Measurements from ENCODE around the gene GMPPA. TPM values are rescaled to one million over a fixed set of nuclear protein-coding genes. Genes with fewer than 3 reads are reported as not detected.
A peak's percentile ranks its signal among the peaks of the same experiment; 100 is the strongest.

GMPPA gene
- total RNA-seq, 2 experiments from 2014 or later = 37.1 to 37.4 TPM

DNA sequence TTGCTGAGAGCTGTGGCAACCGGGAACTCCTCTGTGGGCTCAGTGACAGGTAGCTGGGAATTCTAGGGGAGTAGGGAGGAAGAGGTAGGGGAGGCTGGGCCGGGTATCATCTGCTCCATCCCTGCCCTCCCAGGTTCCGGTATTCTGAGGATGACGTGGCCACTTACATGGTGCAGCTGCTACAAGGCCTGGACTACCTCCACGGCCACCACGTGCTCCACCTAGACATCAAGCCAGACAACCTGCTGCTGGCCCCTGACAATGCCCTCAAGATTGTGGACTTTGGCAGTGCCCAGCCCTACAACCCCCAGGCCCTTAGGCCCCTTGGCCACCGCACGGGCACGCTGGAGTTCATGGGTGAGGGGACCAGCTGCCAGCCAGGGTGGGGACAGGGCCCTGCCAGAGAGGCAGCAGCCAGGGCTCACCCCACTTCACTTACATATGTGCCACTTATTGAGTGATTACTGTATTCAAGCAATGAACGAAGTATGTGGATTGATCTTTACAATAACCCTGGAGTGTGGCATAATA lies 8.0 kb upstream of the GMPPA start:
- Mint-ChIP-seq H3K4me1 (ENCODE audit: low read depth) (no peaks in the 10 kb centered on the region), H3K36me3 (no peaks in the 10 kb centered on the region), H3K4me3 (no peak overlapping the region), H3K9me3 (no peaks in the 10 kb centered on the region), H3K27me3 (peaks cover 36% of the 10 kb centered on the region), H3K27ac (no peak overlapping the region)
- ChIA-PET CTCF (interaction anchor here (0.6 to 10.7 kb wide), 2 partner anchors 35 to 39 kb away, joined by 3 to 277 read pairs; no protein-coding TSS in a partner anchor), POLR2A (no interaction called here)
- intact Hi-C loops (cut with micrococcal nuclease) = no loop called here
- no peak for DNase-seq

DNA sequence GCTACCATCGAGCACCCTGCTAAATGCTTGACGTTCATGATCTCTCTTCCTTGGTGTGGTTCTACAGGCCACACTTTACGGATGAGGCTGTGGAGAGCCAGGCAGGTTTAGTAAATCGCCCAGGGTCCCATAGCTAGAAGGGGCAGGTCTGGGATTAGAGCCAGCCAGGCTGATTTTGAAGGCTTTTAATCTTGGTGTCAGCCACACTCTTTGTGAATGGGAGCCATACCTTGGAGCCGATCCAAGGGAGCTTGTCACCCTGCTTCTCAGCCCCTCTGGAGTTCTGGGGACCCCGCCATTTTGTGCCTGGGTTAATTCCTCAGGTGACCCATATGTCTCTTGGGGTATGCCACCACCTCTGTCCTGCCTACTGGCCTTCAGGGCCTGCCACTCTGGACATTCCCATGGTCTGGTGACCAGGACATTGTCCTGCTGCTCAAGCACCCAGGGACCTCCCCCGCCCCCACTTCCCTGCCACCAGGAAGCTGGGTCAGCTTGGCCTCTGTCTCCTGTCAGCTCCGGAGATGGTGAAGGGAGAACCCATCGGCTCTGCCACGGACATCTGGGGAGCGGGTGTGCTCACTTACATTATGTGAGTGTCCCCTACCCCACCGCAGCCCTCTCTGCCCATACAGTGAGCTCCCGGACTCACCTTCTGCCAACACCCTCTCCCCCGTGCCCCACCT lies 7.3 kb upstream of the GMPPA start:
- Mint-ChIP-seq H3K9me3 (no peaks in the 10 kb centered on the region), H3K27ac (no peak overlapping the region)
- intact Hi-C loops (cut with micrococcal nuclease) = no loop called here

DNA sequence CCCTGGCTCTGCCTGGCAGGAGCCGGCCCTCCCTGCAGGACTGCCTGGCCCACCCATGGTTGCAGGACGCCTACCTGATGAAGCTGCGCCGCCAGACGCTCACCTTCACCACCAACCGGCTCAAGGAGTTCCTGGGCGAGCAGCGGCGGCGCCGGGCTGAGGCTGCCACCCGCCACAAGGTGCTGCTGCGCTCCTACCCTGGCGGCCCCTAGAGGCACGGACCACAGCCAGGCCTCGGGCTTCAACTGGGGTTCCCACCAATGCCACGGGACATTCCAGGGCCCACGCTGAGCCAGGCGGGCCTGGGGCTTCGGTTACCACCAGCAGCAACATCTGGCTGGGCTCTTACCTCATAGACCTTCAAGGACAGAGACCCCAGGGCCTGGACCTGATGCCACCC lies 6.1 kb upstream of the GMPPA start:
- CTCF ChIA-PET = interaction anchor here (1.3 to 10.7 kb wide), 4 partner anchors 9 to 33 kb away, joined by 4 to 277 read pairs (median 12); no protein-coding TSS in a partner anchor
- intact Hi-C loops (cut with micrococcal nuclease) = no loop called here
- Mint-ChIP-seq H3K4me1 (ENCODE audit: low read depth) (peaks cover 9% of the 10 kb centered on the region), H3K27me3 (peaks cover 42% of the 10 kb centered on the region), H3K27ac (no peak overlapping the region), H3K36me3 (no peaks in the 10 kb centered on the region), H3K9me3 (no peaks in the 10 kb centered on the region), H3K4me3 (no peak overlapping the region)
- no peak for DNase-seq
- POLR2A ChIA-PET = no interaction called here

More for the DNA sequence above, 7.3 kb upstream of the GMPPA start:
- no peak for DNase-seq
- POLR2A ChIA-PET = no interaction called here
- peaks cover 37% of the 10 kb centered on the region for H3K27me3 Mint-ChIP-seq
- H3K36me3 Mint-ChIP-seq = no peaks in the 10 kb centered on the region
- H3K4me1 Mint-ChIP-seq (ENCODE audit: low read depth) = peaks cover under 1% of the 10 kb centered on the region
- CTCF ChIA-PET = interaction anchor here (1.3 to 10.7 kb wide), 2 partner anchors 21 to 34 kb away, joined by 5 to 277 read pairs; no protein-coding TSS in a partner anchor
- H3K4me3 Mint-ChIP-seq = no peak overlapping the region

DNA sequence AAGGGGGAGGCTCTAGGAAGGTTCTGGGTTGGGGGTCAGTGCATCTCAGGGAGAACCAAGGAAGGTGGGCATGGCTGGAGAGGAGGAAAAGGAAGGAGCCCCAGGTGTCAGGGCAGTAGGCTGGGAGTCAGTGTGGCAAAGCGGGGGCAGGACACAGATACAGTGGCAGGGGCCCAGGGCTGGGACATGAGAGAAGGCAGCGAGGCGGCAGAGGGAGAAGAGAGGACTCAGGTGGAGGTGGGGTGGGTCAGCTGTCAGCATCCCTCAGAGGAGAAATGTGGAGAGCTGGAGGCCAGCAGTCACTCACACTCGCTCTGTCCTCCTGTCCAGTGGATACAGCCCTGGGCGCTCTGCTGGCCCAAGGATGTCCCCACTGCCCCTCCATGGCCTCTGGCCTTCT lies 5.6 kb upstream of the GMPPA start:
- H3K27ac Mint-ChIP-seq = no peak overlapping the region
- POLR2A ChIA-PET = no interaction called here
- H3K9me3 Mint-ChIP-seq = no peaks in the 10 kb centered on the region
- H3K36me3 Mint-ChIP-seq = no peaks in the 10 kb centered on the region
- DNase-seq = no peak
- CTCF ChIA-PET = interaction anchor here (1.8 to 10.7 kb wide), 3 partner anchors 10 to 32 kb away, joined by 4 to 277 read pairs (median 19); no protein-coding TSS in a partner anchor
- peaks cover 13% of the 10 kb centered on the region for H3K4me1 Mint-ChIP-seq (ENCODE audit: low read depth)
- intact Hi-C loops (cut with micrococcal nuclease) = no loop called here
- no peak overlapping the region for H3K4me3 Mint-ChIP-seq
- H3K27me3 Mint-ChIP-seq = peaks cover 46% of the 10 kb centered on the region

DNA sequence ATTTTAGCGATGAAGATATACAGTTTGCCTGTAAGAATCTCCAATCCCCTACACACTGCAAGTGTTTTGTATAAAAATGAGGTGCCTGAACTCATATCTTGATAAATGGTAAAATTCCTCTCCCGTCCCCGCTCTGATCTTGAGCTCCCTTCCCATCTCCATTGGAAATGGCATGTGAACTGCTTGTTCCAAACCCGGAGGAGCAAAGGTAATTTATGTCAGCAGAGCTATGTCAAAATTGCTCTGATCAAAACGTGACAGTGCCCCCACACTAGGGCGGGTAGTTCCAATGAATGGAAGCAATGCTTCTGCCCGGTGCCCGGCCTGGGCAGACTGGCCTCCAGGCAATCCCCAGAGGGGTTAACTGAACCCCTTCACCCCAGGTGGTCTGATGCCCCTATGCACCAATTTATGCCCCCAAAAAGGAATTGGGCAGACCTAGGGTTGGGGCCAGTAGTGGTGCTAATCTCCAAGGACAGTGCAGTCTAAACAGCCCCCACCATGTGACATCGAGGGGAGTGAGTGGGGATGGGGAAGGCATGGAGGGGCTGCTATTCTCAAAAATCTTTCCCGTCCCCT lies 3.6 kb upstream of the GMPPA start:
- H3K27me3 Mint-ChIP-seq = peaks cover 50% of the 10 kb centered on the region
- CTCF ChIA-PET = interaction anchor here (0.7 to 10.7 kb wide), 21 partner anchors 9 to 196 kb away, joined by 3 to 277 read pairs (median 5); partner anchors contain the start of genes CHPF, OBSL1 and TMEM198
- no peaks in the 10 kb centered on the region for H3K36me3 Mint-ChIP-seq
- no peak for DNase-seq
- H3K27ac Mint-ChIP-seq = no peak overlapping the region
- H3K4me1 Mint-ChIP-seq (ENCODE audit: low read depth) = peaks cover 31% of the 10 kb centered on the region
- no peaks in the 10 kb centered on the region for H3K9me3 Mint-ChIP-seq
- POLR2A ChIA-PET = no interaction called here
- intact Hi-C loops (cut with micrococcal nuclease) = loop anchor here (5.0 kb wide), 1 partner anchor 53 kb away; no protein-coding TSS in a partner anchor
- no peak overlapping the region for H3K4me3 Mint-ChIP-seq

DNA sequence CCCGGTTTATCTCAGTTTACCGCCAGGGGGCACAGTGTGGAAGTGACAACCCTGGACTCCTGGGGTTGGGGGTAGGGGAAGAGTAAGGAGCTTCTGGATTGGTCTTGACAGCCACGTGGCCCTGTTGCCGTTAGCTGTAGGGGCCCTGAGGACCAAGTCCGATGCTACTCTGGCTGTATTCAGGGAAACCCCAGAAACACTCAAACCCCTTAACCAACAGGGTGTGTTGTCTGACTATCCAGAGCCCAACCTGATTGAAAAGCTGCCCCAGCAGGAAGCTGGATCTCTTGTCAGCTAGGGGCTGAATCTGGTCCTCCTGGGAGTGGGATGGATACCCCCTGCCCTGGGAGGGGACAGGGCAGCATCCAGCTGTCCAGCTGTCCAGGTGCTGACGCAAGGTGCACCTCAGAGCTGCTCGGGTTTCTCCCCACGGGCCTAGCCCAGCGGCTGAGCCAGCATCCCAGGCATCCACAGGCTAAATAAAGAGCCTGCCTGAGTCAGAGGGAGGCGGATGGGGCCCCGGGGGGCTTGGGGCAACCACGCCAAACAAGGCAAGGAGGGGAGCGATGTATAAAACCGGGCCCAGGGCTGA lies 3.1 kb upstream of the GMPPA start:
- peaks cover 35% of the 10 kb centered on the region for H3K4me1 Mint-ChIP-seq (ENCODE audit: low read depth)
- no peak overlapping the region for H3K4me3 Mint-ChIP-seq
- CTCF ChIA-PET = interaction anchor here (0.6 to 10.7 kb wide), 25 partner anchors 10 to 224 kb away, joined by 3 to 277 read pairs (median 5); partner anchors contain the start of genes CHPF, OBSL1 and TMEM198

DNA sequence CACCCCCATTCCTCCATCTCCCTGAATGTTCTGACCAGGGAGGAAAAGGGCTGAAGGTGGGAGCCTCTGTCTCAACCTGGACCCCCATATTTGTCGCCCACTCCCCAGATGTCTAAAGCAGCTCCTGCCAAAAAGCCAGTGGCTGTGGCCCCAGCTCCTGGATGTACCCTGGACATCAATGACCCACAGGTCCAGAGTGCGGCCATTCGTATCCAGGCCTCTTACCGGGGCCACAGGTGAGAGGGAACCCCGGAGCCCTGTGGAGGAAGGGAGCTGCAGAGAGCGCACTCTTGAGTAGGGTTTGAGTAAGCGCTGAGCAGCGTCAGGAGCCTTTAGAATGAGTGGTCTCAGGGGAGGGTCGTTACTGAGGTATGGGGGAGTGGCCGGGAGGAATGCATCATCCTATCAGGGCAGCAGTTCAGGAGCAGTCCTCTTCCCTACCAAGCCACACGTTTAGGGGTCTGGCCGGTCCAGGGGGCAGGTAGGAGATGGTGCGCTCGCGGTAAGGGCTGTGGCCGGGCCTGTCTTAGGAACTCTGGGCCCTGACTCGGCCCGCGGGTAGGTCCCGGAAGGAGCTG lies 2.4 kb upstream of the GMPPA start:
- DNase-seq = no peak
- Mint-ChIP-seq H3K36me3 (peaks cover 2% of the 10 kb centered on the region), H3K27ac (no peak overlapping the region), H3K27me3 (peaks cover 50% of the 10 kb centered on the region), H3K4me1 (ENCODE audit: low read depth) (peaks cover 35% of the 10 kb centered on the region), H3K9me3 (no peaks in the 10 kb centered on the region), H3K4me3 (peak overlapping the region; percentile 18)
- ChIA-PET POLR2A (interaction anchor here (1.1 kb wide), 1 partner anchor 26 kb away, joined by 4 read pairs; no protein-coding TSS in a partner anchor), CTCF (interaction anchor here (0.7 to 10.7 kb wide), 17 partner anchors 10 to 149 kb away, joined by 3 to 277 read pairs (median 5); partner anchors contain the start of genes ASIC4, CHPF and TMEM198)
- intact Hi-C loops (cut with micrococcal nuclease) = loop anchor here (5.0 kb wide), 1 partner anchor 54 kb away; no protein-coding TSS in a partner anchor

More for the DNA sequence above, 3.1 kb upstream of the GMPPA start:
- peaks cover 50% of the 10 kb centered on the region for H3K27me3 Mint-ChIP-seq
- no peaks in the 10 kb centered on the region for H3K9me3 Mint-ChIP-seq
- no peaks in the 10 kb centered on the region for H3K36me3 Mint-ChIP-seq
- intact Hi-C loops (cut with micrococcal nuclease) = loop anchor here (5.0 kb wide), 1 partner anchor 53 kb away; no protein-coding TSS in a partner anchor
- peak; percentile 71 for DNase-seq
- POLR2A ChIA-PET = no interaction called here
- H3K27ac Mint-ChIP-seq = no peak overlapping the region

DNA sequence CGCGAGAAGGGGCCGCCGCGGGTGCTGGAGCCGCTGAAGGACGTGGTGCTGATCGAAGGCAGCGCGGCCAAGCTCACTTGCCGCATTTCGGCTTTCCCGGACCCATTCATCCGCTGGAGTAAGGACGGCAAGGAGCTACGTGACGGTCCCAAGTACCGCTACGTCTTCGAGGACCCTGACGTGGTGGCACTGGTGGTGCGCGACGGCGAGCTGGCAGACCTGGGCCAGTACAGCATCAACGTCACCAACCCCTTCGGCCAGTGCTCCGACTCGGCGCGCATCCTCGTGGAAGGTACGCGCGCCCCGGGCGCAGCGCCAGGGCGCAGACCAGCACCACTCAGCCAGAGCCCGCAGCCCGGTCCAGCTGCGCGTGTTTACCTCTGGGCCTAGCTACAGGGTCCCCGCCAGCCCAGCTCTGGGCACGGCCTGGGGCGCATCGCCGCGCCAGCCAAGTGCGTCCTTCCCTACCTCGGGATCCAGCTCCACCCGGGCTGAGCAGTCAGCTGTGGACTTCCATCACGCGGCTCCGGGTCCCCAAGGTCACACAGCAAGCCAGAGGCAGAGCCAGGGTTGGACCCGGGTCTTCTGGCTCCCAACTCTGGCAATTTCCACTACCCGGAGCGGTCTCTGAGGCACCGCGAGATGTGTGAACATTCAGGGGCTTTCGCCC lies 1.7 kb upstream of the GMPPA start:
- Mint-ChIP-seq H3K4me3 (peak overlapping the region; percentile 83), H3K27me3 (peaks cover 50% of the 10 kb centered on the region), H3K9me3 (no peaks in the 10 kb centered on the region), H3K27ac (no peak overlapping the region), H3K4me1 (ENCODE audit: low read depth) (peaks cover 38% of the 10 kb centered on the region), H3K36me3 (peaks cover 3% of the 10 kb centered on the region)
- POLR2A ChIA-PET = interaction anchor here (1.1 kb wide), 1 partner anchor 25 kb away, joined by 4 read pairs; no protein-coding TSS in a partner anchor
- CTCF ChIA-PET = interaction anchor here (0.7 to 10.7 kb wide), 10 partner anchors 11 to 148 kb away, joined by 3 to 277 read pairs (median 14); partner anchors contain the start of genes ASIC4, CHPF and TMEM198
- no peak for DNase-seq
- intact Hi-C loops (cut with micrococcal nuclease) = loop anchor here (5.0 kb wide), 1 partner anchor 55 kb away; no protein-coding TSS in a partner anchor

DNA sequence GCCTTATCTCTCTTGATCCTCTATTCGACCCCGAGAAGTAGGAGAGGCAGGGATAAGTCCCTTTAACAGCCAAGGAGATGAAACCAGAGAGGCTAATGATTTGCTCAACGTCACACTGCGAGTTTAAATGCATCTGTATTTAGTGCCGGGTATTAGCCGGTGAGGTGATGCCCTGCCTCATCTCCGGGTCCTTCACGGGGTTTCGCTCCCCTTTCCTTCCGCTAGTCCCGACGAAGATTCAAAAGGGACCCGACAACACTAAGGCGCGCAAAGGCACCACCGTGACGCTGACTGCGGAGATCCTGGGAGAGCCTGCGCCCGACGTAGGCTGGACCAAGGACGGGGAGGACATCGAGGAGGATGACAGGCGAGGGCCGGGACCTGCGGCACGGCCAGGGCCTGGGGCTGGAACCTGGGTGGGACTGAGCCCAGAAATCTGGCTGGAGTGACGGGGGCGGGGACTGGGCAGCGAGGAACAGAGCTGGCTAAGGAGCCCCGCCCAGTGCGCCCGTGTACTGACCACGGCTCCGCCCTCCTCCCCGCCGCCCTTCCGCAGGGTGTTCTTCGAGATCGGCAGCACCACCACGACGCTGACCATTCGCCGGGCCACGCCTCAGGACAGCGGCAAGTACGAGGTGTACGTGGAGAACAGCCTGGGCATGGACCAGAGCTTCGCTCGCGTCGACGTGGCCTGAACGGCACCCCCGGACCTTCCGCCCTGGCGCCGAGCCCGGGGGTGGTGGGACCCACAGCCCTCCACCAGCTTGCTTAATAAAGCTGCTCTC lies 1.0 kb upstream of the GMPPA start:
- intact Hi-C loops (cut with micrococcal nuclease) = loop anchor here (1.0 to 5.0 kb wide), 8 partner anchors 12 to 109 kb away; partner anchors contain the start of genes CHPF and STK11IP
- Mint-ChIP-seq H3K36me3 (peaks cover 3% of the 10 kb centered on the region), H3K27me3 (peaks cover 46% of the 10 kb centered on the region), H3K27ac (no peak overlapping the region), H3K9me3 (no peaks in the 10 kb centered on the region), H3K4me1 (ENCODE audit: low read depth) (peaks cover 38% of the 10 kb centered on the region), H3K4me3 (peak overlapping the region; percentile 83)
- CTCF ChIA-PET = interaction anchor here (1.0 to 10.7 kb wide), 10 partner anchors 12 to 109 kb away, joined by 3 to 277 read pairs (median 6); partner anchors contain the start of genes ASIC4, CHPF and TMEM198
- DNase-seq = peak; percentile 51
- POLR2A ChIA-PET = interaction anchor here (1.0 to 1.7 kb wide), 5 partner anchors 15 to 110 kb away, joined by 3 to 6 read pairs (median 5); partner anchors contain the start of genes CHPF, DNPEP, STK11IP and TMEM198

DNA sequence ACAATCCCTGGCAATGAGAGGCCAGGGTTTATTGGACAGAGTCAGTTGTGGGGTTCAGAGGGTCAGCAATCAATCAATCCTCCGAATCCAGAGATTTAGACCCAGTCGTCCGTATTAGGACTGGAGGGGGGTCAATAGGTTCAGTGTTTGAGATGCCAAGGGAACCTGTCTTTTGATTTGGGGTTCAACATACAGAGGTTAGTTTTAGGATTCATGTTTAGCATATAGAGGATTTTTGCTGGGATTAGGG lies 292 bp downstream of the GMPPA start:
- H3K36me3 Mint-ChIP-seq = peaks cover 7% of the 10 kb centered on the region
- intact Hi-C loops (cut with micrococcal nuclease) = loop anchor here (2.0 to 5.0 kb wide), 2 partner anchors 22 to 57 kb away; no protein-coding TSS in a partner anchor
- H3K4me3 Mint-ChIP-seq = peak overlapping the region; percentile 83
- no peak for DNase-seq
- ChIA-PET CTCF (interaction anchor here (0.8 to 10.7 kb wide), 10 partner anchors 11 to 623 kb away, joined by 3 to 277 read pairs (median 4); partner anchors contain the start of genes CHPF and TMEM198), POLR2A (interaction anchor here (1.1 to 1.7 kb wide), 5 partner anchors 17 to 111 kb away, joined by 3 to 6 read pairs (median 5); partner anchors contain the start of genes DNPEP and STK11IP)
- no peaks in the 10 kb centered on the region for H3K9me3 Mint-ChIP-seq
- peaks cover 38% of the 10 kb centered on the region for H3K4me1 Mint-ChIP-seq (ENCODE audit: low read depth)
- H3K27me3 Mint-ChIP-seq = peaks cover 37% of the 10 kb centered on the region
- peak overlapping the region; percentile 72 for H3K27ac Mint-ChIP-seq

Data from activated CD4-positive, alpha-beta memory T cell treated with anti-CD3 and anti-CD28 coated beads for 36 hours (primary cell).